K562 (cell line): ENCODE measurements around the gene BCL2L1. TPM values are rescaled to one million over a fixed set of nuclear protein-coding genes. Genes with fewer than 3 reads are reported as not detected.

Experiments
- BHLHE40 ChIP-seq: IDR thresholded peaks from 2 replicates; pipeline ENCODE4 v1.6.1; 2011; ENCODE audit warnings: low read length, improper control_type of control experiment
- CCNT2 ChIP-seq: IDR thresholded peaks from 2 replicates; pipeline ENCODE4 v1.6.1; 2011; ENCODE audit warnings: borderline replicate concordance, low read depth, mild to moderate bottlenecking, moderate library complexity, mixed read lengths, low read length; ENCODE audit not compliant: insufficient read length; ENCODE audit errors: extremely low read depth
- CHD4 ChIP-seq: fragments of 200-600 bp; sonication (generic); IDR thresholded peaks from 3 replicates; pipeline ENCODE4 v1.6.1; 2012; ENCODE audit warnings: low read depth, mild to moderate bottlenecking, mixed read lengths, low read length, inconsistent platforms; ENCODE audit not compliant: insufficient read depth, insufficient replicate concordance, poor library complexity, severe bottlenecking
- FOXA1 ChIP-seq: fragments of 450-650 bp; IDR thresholded peaks from 2 replicates; pipeline ENCODE4 v1.6.1; 2016; ENCODE audit warnings: mild to moderate bottlenecking, borderline replicate concordance
- HIVEP1 ChIP-seq: fragments of 250-450 bp; sonication (Bioruptor Pico); IDR thresholded peaks from 2 replicates; pipeline ENCODE4 v1.4.0; 2020; ENCODE audit warnings: mild to moderate bottlenecking
- MYBL2 ChIP-seq, 2 experiments: fragments of 450-650 bp in 1 of 2; sonication (generic) in 1 of 2; formaldehyde crosslinking in 1 of 2; IDR thresholded peaks; 2 replicates each; pipeline versions ENCODE4 v1.6.1 to v1.8.1; 2017 to 2022; ENCODE audit warnings: borderline replicate concordance in 1 of 2, inconsistent platforms in 1 of 2, low read depth in 1 of 2, mild to moderate bottlenecking in 1 of 2, missing genetic modification reagents in 1 of 2, moderate library complexity in 1 of 2
- NFATC3 ChIP-seq: fragments of 450-650 bp; IDR thresholded peaks from 2 replicates; pipeline ENCODE4 v1.6.1; 2017; ENCODE audit warnings: mild to moderate bottlenecking
- NFE2L1 ChIP-seq: fragments of 450-650 bp; IDR thresholded peaks from 2 replicates; pipeline ENCODE4 v1.6.1; 2016; ENCODE audit warnings: missing genetic modification characterization, low read depth, mild to moderate bottlenecking, missing compliant biosample characterization, moderate library complexity, borderline replicate concordance
- PCBP1 ChIP-seq: fragments of 200-400 bp; formaldehyde crosslinking; IDR thresholded peaks from 2 replicates; pipeline ENCODE4 v1.6.1; 2018; ENCODE audit warnings: mild to moderate bottlenecking, low read depth, low read length; ENCODE audit not compliant: poor library complexity, severe bottlenecking
- RBM25 ChIP-seq: fragments of 200-400 bp; formaldehyde crosslinking; IDR thresholded peaks from 2 replicates; pipeline ENCODE4 v1.6.1; 2018; ENCODE audit warnings: low read length, low read depth, moderate library complexity; ENCODE audit not compliant: severe bottlenecking
- SRSF7 ChIP-seq: fragments of 200-400 bp; formaldehyde crosslinking; optimal IDR thresholded peaks from 2 replicates; pipeline ENCODE3; 2017; ENCODE audit warnings: mild to moderate bottlenecking, low read depth, low read length
- TFE3 ChIP-seq: fragments of 450-650 bp; formaldehyde crosslinking; IDR thresholded peaks from 2 replicates; pipeline ENCODE4 v1.4.0; 2020; ENCODE audit warnings: mild to moderate bottlenecking, mixed read lengths
- TRIM28 ChIP-seq: fragments of 450-650 bp; IDR thresholded peaks from 2 replicates; pipeline ENCODE4 v1.6.1; 2017
- ZNF561 ChIP-seq: fragments of 450-650 bp; formaldehyde crosslinking; conservative IDR thresholded peaks from 2 replicates; pipeline ENCODE4 v1.4.0; 2020; ENCODE audit warnings: mild to moderate bottlenecking, moderate library complexity
- ZNF583 ChIP-seq: fragments of 250-450 bp; sonication (Bioruptor Pico); IDR thresholded peaks from 2 replicates; pipeline ENCODE4 v1.4.0; 2020
- polyA plus RNA-seq, 8 experiments: library from polyadenylated mRNA; depleted of rRNA in 4 of 8; stranded (reverse) in 5 of 8; unstranded in 3 of 8; fragments of >200 nt; fragmentation: Nextera tagmentation in 2 of 8; fragmentation: Illumina TruSeq in 1 of 8; extraction: Ambion mirVana in 2 of 8; extraction: Trizol in 1 of 8; gene quantifications; 2 replicates each; pipeline versions ENCODE4 v1.2.1 to v1.2.3, GENCODE V29; 2011 to 2014; ENCODE audit warnings: inconsistent platforms in 1 of 8, missing spikeins in 1 of 8
- total RNA-seq, 7 experiments: library from RNA; depleted of rRNA in 6 of 7; stranded (reverse); fragments of >200 nt in 6 of 7; fragmentation: Illumina TruSeq in 2 of 7; extraction: Trizol in 2 of 7; gene quantifications; 2 replicates each; pipeline versions ENCODE4 v1.2.1 to v1.2.3, GENCODE V29; 2011 to 2021; ENCODE audit warnings: low replicate concordance in 1 of 7
- TF ChIP-seq, protein P1 (sequence below): fragments of 450-650 bp; IDR thresholded peaks from 2 replicates; pipeline ENCODE4 v1.6.1; 2017; ENCODE audit warnings: antibody characterized with exemption, mild to moderate bottlenecking
- TF ChIP-seq, protein P2 (sequence below): fragments of 150-350 bp; IDR thresholded peaks from 2 replicates; pipeline ENCODE4 v1.6.1; 2014; ENCODE audit warnings: low read depth, mild to moderate bottlenecking, low read length, borderline replicate concordance

Gene BCL2L1
- total and polyA plus RNA-seq, 9 of the 15 experiments (the other 6 are each of a cell fraction or from before 2014, with no cell fraction given): 3.3 to 182 (median 120) TPM

- TF ChIP-seq BHLHE40: 0 out of 2 replicates have a peak, but pooled peaks have one; percentile 15
- TF ChIP-seq NFATC3: peak; percentile 84; the same call in 1 of the 2 replicates
- TF ChIP-seq, protein P1, sequence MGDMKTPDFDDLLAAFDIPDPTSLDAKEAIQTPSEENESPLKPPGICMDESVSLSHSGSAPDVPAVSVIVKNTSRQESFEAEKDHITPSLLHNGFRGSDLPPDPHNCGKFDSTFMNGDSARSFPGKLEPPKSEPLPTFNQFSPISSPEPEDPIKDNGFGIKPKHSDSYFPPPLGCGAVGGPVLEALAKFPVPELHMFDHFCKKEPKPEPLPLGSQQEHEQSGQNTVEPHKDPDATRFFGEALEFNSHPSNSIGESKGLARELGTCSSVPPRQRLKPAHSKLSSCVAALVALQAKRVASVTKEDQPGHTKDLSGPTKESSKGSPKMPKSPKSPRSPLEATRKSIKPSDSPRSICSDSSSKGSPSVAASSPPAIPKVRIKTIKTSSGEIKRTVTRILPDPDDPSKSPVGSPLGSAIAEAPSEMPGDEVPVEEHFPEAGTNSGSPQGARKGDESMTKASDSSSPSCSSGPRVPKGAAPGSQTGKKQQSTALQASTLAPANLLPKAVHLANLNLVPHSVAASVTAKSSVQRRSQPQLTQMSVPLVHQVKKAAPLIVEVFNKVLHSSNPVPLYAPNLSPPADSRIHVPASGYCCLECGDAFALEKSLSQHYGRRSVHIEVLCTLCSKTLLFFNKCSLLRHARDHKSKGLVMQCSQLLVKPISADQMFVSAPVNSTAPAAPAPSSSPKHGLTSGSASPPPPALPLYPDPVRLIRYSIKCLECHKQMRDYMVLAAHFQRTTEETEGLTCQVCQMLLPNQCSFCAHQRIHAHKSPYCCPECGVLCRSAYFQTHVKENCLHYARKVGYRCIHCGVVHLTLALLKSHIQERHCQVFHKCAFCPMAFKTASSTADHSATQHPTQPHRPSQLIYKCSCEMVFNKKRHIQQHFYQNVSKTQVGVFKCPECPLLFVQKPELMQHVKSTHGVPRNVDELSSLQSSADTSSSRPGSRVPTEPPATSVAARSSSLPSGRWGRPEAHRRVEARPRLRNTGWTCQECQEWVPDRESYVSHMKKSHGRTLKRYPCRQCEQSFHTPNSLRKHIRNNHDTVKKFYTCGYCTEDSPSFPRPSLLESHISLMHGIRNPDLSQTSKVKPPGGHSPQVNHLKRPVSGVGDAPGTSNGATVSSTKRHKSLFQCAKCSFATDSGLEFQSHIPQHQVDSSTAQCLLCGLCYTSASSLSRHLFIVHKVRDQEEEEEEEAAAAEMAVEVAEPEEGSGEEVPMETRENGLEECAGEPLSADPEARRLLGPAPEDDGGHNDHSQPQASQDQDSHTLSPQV: peak; percentile 74
- TF ChIP-seq TFE3 (CRISPR knock-in tag): peak; percentile 29
- no peak for TF ChIP-seq MYBL2 (IDR thresholded peaks at IDR 0.05; ENCODE audit: low read depth)
- TF ChIP-seq MYBL2 (CRISPR knock-in tag; IDR thresholded peaks at IDR 0.05; ENCODE audit: borderline replicate concordance): no peak
- peak; percentile 82 for TF ChIP-seq CCNT2
- TF ChIP-seq NFE2L1 (tag): no peak
- no peak for TF ChIP-seq SRSF7
- peak; percentile 89 for TF ChIP-seq PCBP1
- TF ChIP-seq CHD4: peak; percentile 58
- TF ChIP-seq RBM25: peak; percentile 100
- TF ChIP-seq ZNF561 (CRISPR knock-in tag): 0 out of 2 replicates have a peak, but pooled peaks have one; percentile 37
- TF ChIP-seq ZNF583 (CRISPR knock-in tag): peak; percentile 85
- TF ChIP-seq FOXA1: no peak
- TF ChIP-seq TRIM28: peak; percentile 73; the same call in 1 of the 2 replicates
- TF ChIP-seq HIVEP1 (CRISPR knock-in tag): peak; percentile 33; the same call in 1 of the 2 replicates
- TF ChIP-seq, protein P2, sequence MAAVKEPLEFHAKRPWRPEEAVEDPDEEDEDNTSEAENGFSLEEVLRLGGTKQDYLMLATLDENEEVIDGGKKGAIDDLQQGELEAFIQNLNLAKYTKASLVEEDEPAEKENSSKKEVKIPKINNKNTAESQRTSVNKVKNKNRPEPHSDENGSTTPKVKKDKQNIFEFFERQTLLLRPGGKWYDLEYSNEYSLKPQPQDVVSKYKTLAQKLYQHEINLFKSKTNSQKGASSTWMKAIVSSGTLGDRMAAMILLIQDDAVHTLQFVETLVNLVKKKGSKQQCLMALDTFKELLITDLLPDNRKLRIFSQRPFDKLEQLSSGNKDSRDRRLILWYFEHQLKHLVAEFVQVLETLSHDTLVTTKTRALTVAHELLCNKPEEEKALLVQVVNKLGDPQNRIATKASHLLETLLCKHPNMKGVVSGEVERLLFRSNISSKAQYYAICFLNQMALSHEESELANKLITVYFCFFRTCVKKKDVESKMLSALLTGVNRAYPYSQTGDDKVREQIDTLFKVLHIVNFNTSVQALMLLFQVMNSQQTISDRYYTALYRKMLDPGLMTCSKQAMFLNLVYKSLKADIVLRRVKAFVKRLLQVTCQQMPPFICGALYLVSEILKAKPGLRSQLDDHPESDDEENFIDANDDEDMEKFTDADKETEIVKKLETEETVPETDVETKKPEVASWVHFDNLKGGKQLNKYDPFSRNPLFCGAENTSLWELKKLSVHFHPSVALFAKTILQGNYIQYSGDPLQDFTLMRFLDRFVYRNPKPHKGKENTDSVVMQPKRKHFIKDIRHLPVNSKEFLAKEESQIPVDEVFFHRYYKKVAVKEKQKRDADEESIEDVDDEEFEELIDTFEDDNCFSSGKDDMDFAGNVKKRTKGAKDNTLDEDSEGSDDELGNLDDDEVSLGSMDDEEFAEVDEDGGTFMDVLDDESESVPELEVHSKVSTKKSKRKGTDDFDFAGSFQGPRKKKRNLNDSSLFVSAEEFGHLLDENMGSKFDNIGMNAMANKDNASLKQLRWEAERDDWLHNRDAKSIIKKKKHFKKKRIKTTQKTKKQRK: peak; percentile 13; the same call in 1 of the 2 replicates
These were observed 831 bp upstream of the BCL2L1 start (continued) for GRCh38 chr20:31723319-31724078.
